VCaP (cell line): ENCODE results near the gene IL17RD.
"Not testable (repeated sequence)": the region's sequence is repeated elsewhere in the genome, so short reads cannot be mapped to it uniquely, and the experiment has no call there.

Experiments
- H3K27ac ChIP-seq: fragments of 450-650 bp; 2 replicates; pipeline ENCODE4 v1.5.1; 2017
- TF ChIP-seq, protein P1 (sequence below): fragments of 450-650 bp; conservative IDR thresholded peaks from 2 replicates; pipeline ENCODE4 v1.5.1; 2017; ENCODE audit warnings: mild to moderate bottlenecking, moderate library complexity

Gene IL17RD

DNA sequence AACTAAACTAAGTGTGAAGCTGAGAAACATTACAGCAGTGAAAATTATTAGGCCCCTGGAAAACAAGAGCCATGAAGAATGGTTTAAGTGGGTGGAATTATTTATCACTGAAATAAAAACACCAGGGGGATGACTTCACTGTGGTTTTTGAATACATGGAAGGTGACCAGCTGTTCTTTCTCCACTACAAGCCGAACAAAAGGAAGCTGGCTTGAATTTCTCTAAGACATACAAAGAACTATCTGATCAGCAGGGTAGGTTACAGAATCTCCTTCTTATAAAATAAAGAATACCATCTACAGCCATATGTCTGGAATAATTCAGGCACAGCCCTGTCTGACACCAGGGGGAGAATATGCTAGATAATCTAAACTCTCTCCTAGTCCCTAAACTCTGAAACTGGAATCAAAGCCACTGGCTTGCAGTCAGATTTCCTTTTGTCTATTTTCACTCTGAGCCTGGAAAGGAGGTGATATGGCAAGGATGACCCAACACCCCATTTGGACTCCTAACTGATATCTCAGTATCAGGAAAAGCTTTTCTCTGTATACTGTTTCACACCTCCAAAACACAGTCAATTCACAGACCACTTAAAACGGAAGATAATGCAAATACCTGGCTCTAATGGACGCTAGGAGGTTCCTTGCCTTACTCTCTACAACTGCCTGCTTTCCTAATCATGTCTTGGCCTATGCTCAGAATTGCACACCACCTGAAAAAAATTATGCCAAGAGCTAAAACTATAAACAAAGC lies 73.5 kb downstream of the IL17RD start:
- peak overlapping the region; percentile 58 for H3K27ac ChIP-seq
- TF ChIP-seq, protein P1, sequence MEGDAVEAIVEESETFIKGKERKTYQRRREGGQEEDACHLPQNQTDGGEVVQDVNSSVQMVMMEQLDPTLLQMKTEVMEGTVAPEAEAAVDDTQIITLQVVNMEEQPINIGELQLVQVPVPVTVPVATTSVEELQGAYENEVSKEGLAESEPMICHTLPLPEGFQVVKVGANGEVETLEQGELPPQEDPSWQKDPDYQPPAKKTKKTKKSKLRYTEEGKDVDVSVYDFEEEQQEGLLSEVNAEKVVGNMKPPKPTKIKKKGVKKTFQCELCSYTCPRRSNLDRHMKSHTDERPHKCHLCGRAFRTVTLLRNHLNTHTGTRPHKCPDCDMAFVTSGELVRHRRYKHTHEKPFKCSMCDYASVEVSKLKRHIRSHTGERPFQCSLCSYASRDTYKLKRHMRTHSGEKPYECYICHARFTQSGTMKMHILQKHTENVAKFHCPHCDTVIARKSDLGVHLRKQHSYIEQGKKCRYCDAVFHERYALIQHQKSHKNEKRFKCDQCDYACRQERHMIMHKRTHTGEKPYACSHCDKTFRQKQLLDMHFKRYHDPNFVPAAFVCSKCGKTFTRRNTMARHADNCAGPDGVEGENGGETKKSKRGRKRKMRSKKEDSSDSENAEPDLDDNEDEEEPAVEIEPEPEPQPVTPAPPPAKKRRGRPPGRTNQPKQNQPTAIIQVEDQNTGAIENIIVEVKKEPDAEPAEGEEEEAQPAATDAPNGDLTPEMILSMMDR, result no peak

DNA sequence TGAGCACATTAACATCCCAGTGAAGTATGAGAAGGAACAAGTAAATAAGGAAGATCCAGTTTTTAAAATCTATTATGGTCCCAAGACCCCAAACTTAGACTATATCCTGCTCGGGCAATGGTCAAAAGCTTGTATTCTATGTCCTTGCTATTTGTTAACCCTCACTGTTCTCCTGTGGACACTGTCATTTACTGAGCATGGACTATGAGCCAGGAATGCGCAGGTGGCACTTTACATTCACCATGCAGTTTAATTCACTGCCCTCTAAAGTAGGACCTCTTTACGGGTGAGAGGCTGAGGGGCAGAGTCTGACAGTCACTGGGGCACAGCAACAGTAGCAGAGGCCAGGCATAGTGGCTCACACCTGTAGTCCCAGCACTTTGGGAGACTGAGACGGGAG lies 76.1 kb downstream of the IL17RD start:
- no peak overlapping the region; the same call in 1 of the 2 replicates for H3K27ac ChIP-seq
- TF ChIP-seq, protein P1, result no peak

DNA sequence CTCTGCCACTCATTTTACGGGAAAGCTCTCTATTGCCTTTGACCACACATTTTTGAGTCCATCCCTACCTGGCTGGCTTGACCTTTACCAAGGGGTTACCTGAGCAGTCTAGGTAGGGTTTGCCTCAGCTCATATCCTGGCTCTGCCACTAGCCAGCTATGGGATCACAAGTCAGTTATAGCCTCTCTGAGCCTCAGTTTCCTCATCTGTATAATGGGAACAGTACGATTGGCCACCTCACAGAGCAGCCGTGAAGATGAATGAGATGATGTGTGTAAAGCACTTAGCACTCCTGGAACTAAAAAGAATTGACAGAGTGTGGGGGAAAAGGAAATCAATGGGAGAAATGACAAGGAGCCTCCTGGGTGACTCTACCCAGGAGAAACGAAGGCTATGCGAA lies 76.7 kb downstream of the IL17RD start:
- TF ChIP-seq, protein P1, result no peak
- no peak overlapping the region for H3K27ac ChIP-seq

DNA sequence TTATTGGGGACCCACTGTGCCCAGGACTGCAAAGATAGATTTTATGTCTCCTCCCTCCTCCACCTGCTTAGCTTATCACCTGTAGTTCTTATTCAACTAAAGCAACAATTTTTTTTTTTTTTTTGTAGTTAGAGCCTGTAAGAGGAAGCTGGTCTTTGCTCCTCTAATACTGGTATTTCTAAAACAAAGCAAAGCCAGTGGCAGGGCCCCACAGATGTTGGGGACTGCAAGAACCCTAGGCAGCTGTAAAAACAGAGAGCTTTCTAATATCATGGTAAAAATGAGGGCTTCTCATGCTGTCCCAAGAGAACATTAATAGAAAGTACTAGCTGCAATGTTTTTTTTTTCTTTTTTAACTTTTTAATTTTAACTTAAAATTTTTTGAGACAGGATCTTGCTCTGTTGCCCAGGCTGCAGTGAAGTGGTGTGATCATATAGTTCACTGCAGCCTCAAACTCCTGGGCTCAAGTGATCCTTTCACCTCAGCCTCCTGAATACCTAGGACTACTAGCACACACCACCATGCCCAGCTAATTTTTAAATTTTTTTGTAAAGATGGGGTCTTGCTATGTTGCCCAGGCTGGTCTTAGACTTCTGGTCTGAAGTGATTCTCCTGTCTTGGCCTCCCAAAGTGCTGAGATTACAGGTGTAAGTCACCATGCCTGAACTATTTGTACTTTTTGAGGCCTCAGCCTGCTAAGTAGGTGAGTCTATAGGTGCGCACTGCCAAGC lies 77.6 kb downstream of the IL17RD start:
- no peak overlapping the region for H3K27ac ChIP-seq
- TF ChIP-seq, protein P1, result no peak

DNA sequence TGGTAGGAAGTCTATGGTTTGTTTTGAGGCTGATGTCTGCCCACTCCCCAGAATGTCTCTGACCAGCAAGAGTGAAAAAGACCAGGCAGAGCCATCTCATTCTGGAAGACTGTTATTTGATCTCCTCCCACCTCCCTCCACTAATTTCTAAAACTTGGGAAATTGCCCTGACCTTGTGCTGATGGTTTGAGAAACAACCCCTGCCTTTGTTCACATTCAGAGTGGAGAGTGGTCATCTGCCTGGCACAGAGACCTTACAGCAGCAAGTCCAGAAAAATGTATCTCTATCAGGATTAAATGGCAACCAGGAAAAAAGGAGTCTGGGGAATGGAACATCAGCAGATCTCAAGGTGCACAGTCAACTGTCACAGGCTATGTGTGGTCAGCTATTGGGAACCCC lies 79.0 kb downstream of the IL17RD start:
- TF ChIP-seq, protein P1, result no peak
- H3K27ac ChIP-seq, result no peak overlapping the region

DNA sequence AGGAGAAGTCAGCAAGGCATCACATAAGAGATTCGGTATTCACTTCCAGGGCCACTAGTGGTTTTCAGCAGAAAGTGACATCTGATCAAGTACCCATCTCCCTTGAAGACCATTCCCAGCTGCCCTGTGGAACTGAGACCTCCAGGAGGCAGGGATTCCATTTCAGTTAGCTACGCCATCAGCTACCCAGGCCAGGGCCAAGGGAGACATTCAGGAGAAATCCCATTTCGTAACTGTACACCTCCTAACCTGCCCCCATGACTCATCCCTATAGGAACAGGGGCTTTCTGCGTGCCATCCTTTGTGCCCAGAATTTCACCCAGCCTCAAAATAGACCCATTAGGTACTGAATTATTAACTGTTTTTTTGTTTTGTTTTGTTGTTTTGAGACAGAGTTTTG lies 79.9 kb downstream of the IL17RD start:
- TF ChIP-seq, protein P1, result no peak

DNA sequence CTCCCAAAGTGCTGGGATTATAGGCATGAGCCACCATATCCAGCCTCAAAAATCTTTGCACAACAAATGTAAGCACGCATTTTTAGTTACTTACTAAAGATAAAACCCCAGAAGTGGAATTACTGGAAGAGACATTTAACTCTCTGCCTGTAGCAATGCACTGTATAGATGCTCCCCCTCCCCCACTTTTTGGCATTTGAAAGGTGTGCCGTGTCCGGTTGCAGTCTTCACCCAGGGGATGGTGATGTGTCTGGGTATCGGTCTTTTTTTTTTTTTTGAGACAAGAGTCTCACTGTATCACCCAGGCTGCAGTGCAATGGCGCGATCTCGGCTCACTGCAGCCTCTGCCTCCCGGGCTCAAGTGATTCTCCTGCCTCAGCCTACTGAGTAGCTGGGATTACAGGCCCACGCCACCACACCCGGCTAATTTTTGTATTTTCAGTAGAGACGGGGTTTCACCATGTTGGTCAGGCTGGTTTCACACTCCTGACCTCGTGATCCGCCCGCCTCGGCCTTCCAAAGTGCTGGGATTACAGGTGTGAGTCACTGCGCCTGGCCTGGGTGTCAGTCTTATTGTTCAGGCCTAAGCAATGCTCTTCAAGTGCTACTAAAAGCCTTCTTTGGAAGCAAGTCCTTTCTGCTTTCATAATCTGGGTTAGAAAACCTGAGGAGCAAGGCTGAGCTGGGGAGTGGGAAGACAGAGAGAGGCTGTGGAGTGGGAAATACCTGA lies 81.7 kb downstream of the IL17RD start:
- not testable (repeated sequence) for H3K27ac ChIP-seq

More for the DNA sequence above, 79.9 kb downstream of the IL17RD start:
- no peak overlapping the region for H3K27ac ChIP-seq
